Measurements from ENCODE around the gene PLD4. TPM values are rescaled to one million over a fixed set of nuclear protein-coding genes. Genes with fewer than 3 reads are reported as not detected.

PLD4 gene
- total and polyA plus RNA-seq, 2 donors (not counting 1 experiment from before 2014, with no cell fraction given): 0.17 TPM; not detected in 1

DNA sequence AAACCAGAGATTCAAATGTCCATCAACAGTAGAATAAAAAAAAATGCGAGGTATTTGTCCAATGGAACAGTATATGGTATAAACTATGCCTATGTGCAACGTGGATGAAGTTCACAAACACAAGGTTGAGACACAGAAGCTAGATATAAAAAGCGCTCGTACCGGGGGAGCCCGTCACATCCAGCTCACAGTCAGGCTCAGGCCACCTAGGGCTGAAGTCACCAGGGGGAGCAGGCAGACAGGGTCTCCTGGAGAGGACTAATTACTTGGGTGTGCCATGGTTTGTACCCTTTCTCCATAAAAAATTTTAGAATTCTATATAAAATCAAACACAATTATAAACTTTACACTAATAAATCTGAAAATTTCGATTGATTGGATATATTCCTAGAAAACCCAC is 39.9 kb downstream of the PLD4 start:
- Histone ChIP-seq H3K27ac (ENCODE audit: insufficient read depth, low read length) (no peak overlapping the region), H3K9me3 (ENCODE audit: control insufficient read depth, insufficient read depth, low read depth, low read length) (no peaks in the 10 kb centered on the region), H3K4me3 (replicated peaks in 1 of 4; ENCODE audit: control extremely low read depth in 1 of 4, insufficient read depth in 1 of 4, low read depth in 3 of 4, low read length in 4 of 4) (no peak overlapping the region), H2AFZ (ENCODE audit: low read length) (no peak overlapping the region), H3K4me1 (ENCODE audit: control insufficient read depth, extremely low read depth, insufficient read depth, low read length) (peaks cover 10% of the 10 kb centered on the region), H3K9ac (ENCODE audit: insufficient read depth, low read length) (no peak overlapping the region), H3K36me3 (ENCODE audit: control insufficient read depth, insufficient read depth, low read length) (no peaks in the 10 kb centered on the region), H3K79me2 (ENCODE audit: control insufficient read depth, insufficient read depth, low read length) (peaks cover 1% of the 10 kb centered on the region), H4K20me1 (ENCODE audit: control insufficient read depth, extremely low read depth, insufficient read depth, low read length) (no peaks in the 10 kb centered on the region), H3K4me2 (ENCODE audit: extremely low read depth, insufficient read depth, low read length) (no peak overlapping the region), H3K27me3 (ENCODE audit: control insufficient read depth, insufficient read depth, low read length) (no peaks in the 10 kb centered on the region)
- TF ChIP-seq EZH2 (IDR thresholded peaks at IDR 0.05; ENCODE audit: low read length, missing control alignments): no peak
- no peak for DNase-seq (ENCODE audit: low read depth in 2 of 2)

GRCh38 chr14:104965561-104966231 is 41.0 kb downstream of the PLD4 start:
- TF ChIP-seq CTCF (conservative IDR thresholded peaks at IDR 0.05 in 1 of 2, IDR thresholded peaks at IDR 0.05 in 1 of 2; ENCODE audit: low read depth in 1 of 2, low read length in 2 of 2): no peak
- TF ChIP-seq EZH2 (IDR thresholded peaks at IDR 0.05; ENCODE audit: low read length, missing control alignments): no peak
- Histone ChIP-seq H3K9ac (ENCODE audit: insufficient read depth, low read length) (no peak overlapping the region), H3K27me3 (ENCODE audit: control insufficient read depth, insufficient read depth, low read length) (no peaks in the 10 kb centered on the region), H4K20me1 (ENCODE audit: control insufficient read depth, extremely low read depth, insufficient read depth, low read length) (no peaks in the 10 kb centered on the region), H3K79me2 (ENCODE audit: control insufficient read depth, insufficient read depth, low read length) (peaks cover 1% of the 10 kb centered on the region), H3K9me3 (ENCODE audit: control insufficient read depth, insufficient read depth, low read depth, low read length) (no peaks in the 10 kb centered on the region), H3K4me1 (ENCODE audit: control insufficient read depth, extremely low read depth, insufficient read depth, low read length) (peaks cover 14% of the 10 kb centered on the region), H3K4me2 (ENCODE audit: extremely low read depth, insufficient read depth, low read length) (no peak overlapping the region), H3K27ac (ENCODE audit: insufficient read depth, low read length) (no peak overlapping the region), H3K36me3 (ENCODE audit: control insufficient read depth, insufficient read depth, low read length) (no peaks in the 10 kb centered on the region), H3K4me3 (replicated peaks in 1 of 4; ENCODE audit: control extremely low read depth in 1 of 4, insufficient read depth in 1 of 4, low read depth in 3 of 4, low read length in 4 of 4) (no peak overlapping the region), H2AFZ (ENCODE audit: low read length) (no peak overlapping the region)
- no peak for DNase-seq (ENCODE audit: low read depth in 2 of 2)

DNA sequence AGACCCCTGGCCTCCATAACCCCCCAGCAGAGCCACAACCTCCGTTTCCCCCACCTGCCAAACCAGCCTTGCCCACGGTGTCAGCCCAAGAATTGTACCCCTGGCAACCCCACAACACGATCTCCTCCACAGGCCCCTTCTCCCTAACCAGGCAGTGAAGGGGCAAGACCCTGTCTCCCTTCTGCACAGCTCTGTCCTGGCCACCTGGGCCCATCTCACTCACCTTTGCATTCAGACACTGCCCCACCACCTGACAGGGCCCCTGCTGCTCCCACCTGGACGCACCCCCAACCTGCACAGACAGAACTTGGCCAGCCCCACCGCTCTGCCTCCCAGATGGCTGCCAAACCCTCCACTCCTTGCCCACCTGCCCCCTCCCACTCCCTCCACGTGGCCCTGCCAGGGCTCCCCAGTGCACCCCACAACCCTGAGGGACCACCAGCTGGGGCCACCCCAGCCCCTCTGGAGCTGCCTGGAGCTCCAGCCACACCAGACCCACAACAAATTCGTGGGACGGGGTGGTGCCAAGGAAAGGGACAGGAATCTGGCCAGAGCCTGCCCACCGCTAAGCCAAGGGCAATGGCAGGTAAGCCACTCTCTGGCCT is 41.7 kb downstream of the PLD4 start:
- no peak overlapping the region for H3K27ac ChIP-seq (ENCODE audit: insufficient read depth, low read length)
- no peak overlapping the region for H3K4me2 ChIP-seq (ENCODE audit: extremely low read depth, insufficient read depth, low read length)
- peaks cover 20% of the 10 kb centered on the region for H3K4me1 ChIP-seq (ENCODE audit: control insufficient read depth, extremely low read depth, insufficient read depth, low read length)
- H3K9ac ChIP-seq (ENCODE audit: insufficient read depth, low read length): no peak overlapping the region
- no peaks in the 10 kb centered on the region for H3K9me3 ChIP-seq (ENCODE audit: control insufficient read depth, insufficient read depth, low read depth, low read length)
- no peak for TF ChIP-seq EZH2 (IDR thresholded peaks at IDR 0.05; ENCODE audit: low read length, missing control alignments)
- TF ChIP-seq CTCF (conservative IDR thresholded peaks at IDR 0.05 in 1 of 2, IDR thresholded peaks at IDR 0.05 in 1 of 2; ENCODE audit: low read depth in 1 of 2, low read length in 2 of 2): no peak
- H3K79me2 ChIP-seq (ENCODE audit: control insufficient read depth, insufficient read depth, low read length): peaks cover 1% of the 10 kb centered on the region
- no peak overlapping the region for H2AFZ ChIP-seq (ENCODE audit: low read length)
- no peaks in the 10 kb centered on the region for H3K36me3 ChIP-seq (ENCODE audit: control insufficient read depth, insufficient read depth, low read length)
- H4K20me1 ChIP-seq (ENCODE audit: control insufficient read depth, extremely low read depth, insufficient read depth, low read length): no peaks in the 10 kb centered on the region
- no peak for DNase-seq (ENCODE audit: low read depth in 2 of 2)
- H3K27me3 ChIP-seq (ENCODE audit: control insufficient read depth, insufficient read depth, low read length): no peaks in the 10 kb centered on the region
- H3K4me3 ChIP-seq (replicated peaks in 1 of 4; ENCODE audit: control extremely low read depth in 1 of 4, insufficient read depth in 1 of 4, low read depth in 3 of 4, low read length in 4 of 4): no peak overlapping the region

Data from fibroblast of lung (primary cell).